ENCODE measurements around the gene HSD17B2.

GRCh38 chr16:82134846-82135245 lies 99.8 kb downstream of the HSD17B2 start:
- TF ChIP-seq CTCF (IDR thresholded peaks at IDR 0.05) = no peak
- TF ChIP-seq POLR2A (IDR thresholded peaks at IDR 0.05) = no peak
